CD14-positive monocyte (primary cell): ENCODE results near the gene SH3RF3. TPM values are rescaled to one million over a fixed set of nuclear protein-coding genes. Genes with fewer than 3 reads are reported as not detected.

Source experiments
- DNase-seq, 3 donors: peaks; one replicate each; pipeline ENCODE4 v3.0.0-alpha.2; 2011 to 2022
- H2AFZ ChIP-seq: 2 replicates; pipeline ENCODE4 v1.6.0; 2012; ENCODE audit warnings: mild to moderate bottlenecking, low read depth, low read length, inconsistent platforms; ENCODE audit not compliant: insufficient read depth, poor library complexity, severe bottlenecking
- H3K27ac ChIP-seq, 2 donors: 1 replicate in 1 of 2; 2 replicates in 1 of 2; pipeline ENCODE4 v1.5.1; 2012 to 2013; ENCODE audit warnings: low read length in 2 of 2, control low read depth in 1 of 2, inconsistent platforms in 1 of 2, low read depth in 1 of 2, mild to moderate bottlenecking in 1 of 2
- H3K27me3 ChIP-seq, 2 donors: one replicate each; pipeline versions ENCODE4 v1.6.0 to v1.6.1; 2011 to 2013; ENCODE audit warnings: low read length in 2 of 2; ENCODE audit not compliant: control insufficient read depth in 2 of 2, insufficient read depth in 2 of 2
- H3K36me3 ChIP-seq, 2 donors: replicated peaks in 1 of 2; 1 replicate in 1 of 2; 2 replicates in 1 of 2; pipeline versions ENCODE4 v1.5.1 to v1.6.1; 2012 to 2013; ENCODE audit warnings: low read length in 2 of 2, control low read depth in 1 of 2, inconsistent platforms in 1 of 2, mild to moderate bottlenecking in 1 of 2; ENCODE audit not compliant: insufficient read depth in 2 of 2, control insufficient read depth in 1 of 2
- H3K4me1 ChIP-seq, 2 donors: 1 replicate in 1 of 2; 2 replicates in 1 of 2; pipeline versions ENCODE4 v1.5.1 to v1.6.1; 2012 to 2013; ENCODE audit warnings: low read length in 2 of 2, control low read depth in 1 of 2, inconsistent platforms in 1 of 2, mild to moderate bottlenecking in 1 of 2, moderate library complexity in 1 of 2; ENCODE audit not compliant: insufficient read depth in 2 of 2, control insufficient read depth in 1 of 2
- H3K4me2 ChIP-seq: replicated peaks from 2 replicates; pipeline ENCODE3; 2012; ENCODE audit warnings: low read length, moderate library complexity, mild to moderate bottlenecking; ENCODE audit not compliant: poor library complexity, severe bottlenecking; ENCODE audit errors: extremely low read depth
- H3K4me3 ChIP-seq, 3 experiments: fragments of 200-600 bp in 1 of 3; sonication (generic) in 1 of 3; replicated peaks in 1 of 3; 1 replicate in 2 of 3; 2 replicates in 1 of 3; pipeline ENCODE4 v1.5.1; 2011 to 2013; ENCODE audit warnings: low read length in 3 of 3, mild to moderate bottlenecking in 3 of 3, control low read depth in 2 of 3, low read depth in 2 of 3, inconsistent platforms in 1 of 3, moderate library complexity in 1 of 3
- H3K79me2 ChIP-seq: 2 replicates; pipeline ENCODE4 v1.6.0; 2012; ENCODE audit warnings: mild to moderate bottlenecking, control low read depth, inconsistent platforms, low read length, moderate library complexity; ENCODE audit not compliant: insufficient read depth
- H3K9ac ChIP-seq: 2 replicates; pipeline ENCODE4 v1.6.0; 2017; ENCODE audit warnings: low read length, mild to moderate bottlenecking; ENCODE audit not compliant: insufficient read depth, poor library complexity, severe bottlenecking
- H3K9me3 ChIP-seq, 2 donors: replicated peaks in 1 of 2; 1 replicate in 1 of 2; 2 replicates in 1 of 2; pipeline versions ENCODE4 v1.5.1 to v1.6.1; 2012 to 2013; ENCODE audit warnings: low read length in 2 of 2, control low read depth in 1 of 2; ENCODE audit not compliant: control insufficient read depth in 1 of 2, insufficient read depth in 1 of 2
- H4K20me1 ChIP-seq: 2 replicates; pipeline ENCODE4 v1.6.0; 2012; ENCODE audit warnings: mild to moderate bottlenecking, low read length, control low read depth, moderate library complexity; ENCODE audit not compliant: insufficient read depth
- H3K27ac Mint-ChIP-seq, 7 donors: one replicate each; pipeline ENCODE4 v1.8.0; 2020; ENCODE audit warnings: mild to moderate bottlenecking in 7 of 7, mixed read lengths in 7 of 7, moderate library complexity in 6 of 7, inconsistent platforms in 2 of 7
- H3K27me3 Mint-ChIP-seq, 3 donors: one replicate each; pipeline ENCODE4 v1.8.0; 2021 to 2022; ENCODE audit warnings: low read depth in 3 of 3, mild to moderate bottlenecking in 3 of 3, mixed read lengths in 3 of 3, moderate library complexity in 3 of 3, inconsistent platforms in 1 of 3
- H3K36me3 Mint-ChIP-seq, 2 donors: one replicate each; pipeline ENCODE4 v1.8.0; 2020; ENCODE audit warnings: mixed read lengths in 2 of 2, inconsistent platforms in 1 of 2, mild to moderate bottlenecking in 1 of 2
- H3K4me1 Mint-ChIP-seq: one replicate; pipeline ENCODE4 v1.8.0; 2020; ENCODE audit warnings: mild to moderate bottlenecking, mixed read lengths
- H3K4me3 Mint-ChIP-seq, 2 donors: one replicate each; pipeline ENCODE4 v1.8.0; 2020; ENCODE audit warnings: mild to moderate bottlenecking in 2 of 2, mixed read lengths in 2 of 2, moderate library complexity in 1 of 2
- H3K9me3 Mint-ChIP-seq, 7 donors: one replicate each; pipeline ENCODE4 v1.8.0; 2020 to 2022; ENCODE audit warnings: mixed read lengths in 7 of 7, mild to moderate bottlenecking in 6 of 7, moderate library complexity in 6 of 7, inconsistent platforms in 2 of 7
- WGBS: methylation state at CpG from one replicate; pipeline ENCODE4 v1.1.5; 2013; ENCODE audit warnings: missing lambda C conversion rate; ENCODE audit not compliant: insufficient coverage; 5-methylcytosine and 5-hydroxymethylcytosine counted together
- intact Hi-C, 2 donors: fragments of 100-400 bp; cut with micrococcal nuclease; formaldehyde crosslinking; loops; one replicate each; pipeline versions ENCODE4 v1.15.0 to v1.15.1; 2023
- polyA plus RNA-seq, 3 donors: library from polyadenylated mRNA; depleted of rRNA in 1 of 3; unstranded in 2 of 3; stranded (reverse) in 1 of 3; fragments of 300-500 nt in 2 of 3; fragments of >200 nt in 1 of 3; fragmentation: Illumina TruSeq in 2 of 3; gene quantifications; 1 replicate in 2 of 3; 2 replicates in 1 of 3; pipeline ENCODE4 v1.2.3, GENCODE V29; 2012 to 2021
- TF ChIP-seq, protein P1 (sequence below): fragments of 200-600 bp; IDR thresholded peaks from one replicate; pipeline ENCODE4 v1.8.0; 2022; ENCODE audit warnings: antibody characterized with exemption, mild to moderate bottlenecking

SH3RF3 gene
- polyA plus RNA-seq, 3 donors, result 0.25 to 0.75 (median 0.34) TPM

- no peaks in the 10 kb centered on the region for H3K4me1 Mint-ChIP-seq
- no peak overlapping the region for H3K9ac ChIP-seq
- no peaks in the 10 kb centered on the region for H3K79me2 ChIP-seq
- H3K4me2 ChIP-seq, result no peak overlapping the region
- no peaks in the 10 kb centered on the region for H3K36me3 ChIP-seq
- no peak overlapping the region for H3K4me3 Mint-ChIP-seq
- no peaks in the 10 kb centered on the region for H3K27me3 ChIP-seq
- H3K9me3 Mint-ChIP-seq, result no peaks in the 10 kb centered on the region
- H3K27ac Mint-ChIP-seq, result no peak overlapping the region
- no peak overlapping the region for H3K27ac ChIP-seq
- H4K20me1 ChIP-seq, result no peaks in the 10 kb centered on the region
- H3K4me1 ChIP-seq, result no peaks in the 10 kb centered on the region
- DNase-seq, result no peak
- H3K27me3 Mint-ChIP-seq, result peaks cover 0 to 7% (median 4%) of the 10 kb centered on the region in 3 donors
- H2AFZ ChIP-seq, result no peak overlapping the region
- intact Hi-C loops, result loop anchor here in 1 of 2 donors (10.0 kb wide), 1 partner anchor 241 kb away; no protein-coding TSS in a partner anchor
- H3K36me3 Mint-ChIP-seq, result no peaks in the 10 kb centered on the region
- TF ChIP-seq, protein P1, sequence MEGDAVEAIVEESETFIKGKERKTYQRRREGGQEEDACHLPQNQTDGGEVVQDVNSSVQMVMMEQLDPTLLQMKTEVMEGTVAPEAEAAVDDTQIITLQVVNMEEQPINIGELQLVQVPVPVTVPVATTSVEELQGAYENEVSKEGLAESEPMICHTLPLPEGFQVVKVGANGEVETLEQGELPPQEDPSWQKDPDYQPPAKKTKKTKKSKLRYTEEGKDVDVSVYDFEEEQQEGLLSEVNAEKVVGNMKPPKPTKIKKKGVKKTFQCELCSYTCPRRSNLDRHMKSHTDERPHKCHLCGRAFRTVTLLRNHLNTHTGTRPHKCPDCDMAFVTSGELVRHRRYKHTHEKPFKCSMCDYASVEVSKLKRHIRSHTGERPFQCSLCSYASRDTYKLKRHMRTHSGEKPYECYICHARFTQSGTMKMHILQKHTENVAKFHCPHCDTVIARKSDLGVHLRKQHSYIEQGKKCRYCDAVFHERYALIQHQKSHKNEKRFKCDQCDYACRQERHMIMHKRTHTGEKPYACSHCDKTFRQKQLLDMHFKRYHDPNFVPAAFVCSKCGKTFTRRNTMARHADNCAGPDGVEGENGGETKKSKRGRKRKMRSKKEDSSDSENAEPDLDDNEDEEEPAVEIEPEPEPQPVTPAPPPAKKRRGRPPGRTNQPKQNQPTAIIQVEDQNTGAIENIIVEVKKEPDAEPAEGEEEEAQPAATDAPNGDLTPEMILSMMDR, result no peak
- H3K4me3 ChIP-seq, result no peak overlapping the region
- 98% methylated on average over 6 of the region's 7 CpGs for WGBS
- no peaks in the 10 kb centered on the region for H3K9me3 ChIP-seq
Measured at GRCh38 chr2:109375656-109376055, 246.7 kb downstream of the SH3RF3 start.

DNA sequence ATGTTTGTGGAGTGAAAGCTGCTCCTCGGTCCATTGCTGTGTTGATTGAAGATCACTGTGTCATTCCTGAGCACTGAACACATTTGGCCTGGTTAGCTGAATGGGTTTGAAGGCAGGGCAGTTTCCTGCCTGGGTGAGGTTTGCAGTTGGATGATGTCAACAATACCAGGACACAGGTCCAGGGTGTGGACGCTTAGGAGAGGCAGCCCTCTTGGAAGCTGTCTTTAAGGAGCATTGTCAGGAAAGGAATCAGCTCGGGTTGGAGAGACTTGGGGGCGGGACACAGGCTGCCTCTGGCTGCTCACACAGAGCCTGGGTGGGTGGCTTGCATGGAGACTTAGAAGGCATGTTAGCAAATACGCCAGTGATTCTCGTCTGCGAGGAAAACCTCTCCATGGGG, 247.1 kb downstream of the SH3RF3 start:
- no peak overlapping the region for H2AFZ ChIP-seq
- H3K4me2 ChIP-seq, result no peak overlapping the region
- no peak overlapping the region for H3K27ac ChIP-seq
- no peaks in the 10 kb centered on the region for H3K79me2 ChIP-seq
- intact Hi-C loops, result loop anchor here in 1 of 2 donors (10.0 kb wide), 1 partner anchor 241 kb away; no protein-coding TSS in a partner anchor
- Mint-ChIP-seq H3K4me3 (no peak overlapping the region), H3K9me3 (no peaks in the 10 kb centered on the region), H3K4me1 (no peaks in the 10 kb centered on the region), H3K36me3 (no peaks in the 10 kb centered on the region), H3K27ac (peak overlapping the region in 1 of 7 donors; percentile 18), H3K27me3 (peaks cover 0 to 6% (median 4%) of the 10 kb centered on the region in 3 donors)
- TF ChIP-seq, protein P1, result no peak
- no peak for DNase-seq
- no peaks in the 10 kb centered on the region for H3K27me3 ChIP-seq
- no peak overlapping the region for H3K9ac ChIP-seq
- H3K4me3 ChIP-seq, result no peak overlapping the region
- H3K36me3 ChIP-seq, result no peaks in the 10 kb centered on the region
- no peaks in the 10 kb centered on the region for H3K9me3 ChIP-seq
- H3K4me1 ChIP-seq, result no peaks in the 10 kb centered on the region
- H4K20me1 ChIP-seq, result no peaks in the 10 kb centered on the region
- WGBS, result 88% methylated on average over 4 of the region's 7 CpGs
